C1 segment of cervical spinal cord (tissue), 14 donors: ENCODE data around the gene LRRK2.
"Not testable (repeated sequence)": the region's sequence is repeated elsewhere in the genome, so short reads cannot be mapped to it uniquely, and the experiment has no call there.

Source experiments
- DNase-seq, 14 donors: peaks; one replicate each; lab custom pipeline; 2025; lab: John Stamatoyannopoulos, UW

Gene LRRK2

DNA sequence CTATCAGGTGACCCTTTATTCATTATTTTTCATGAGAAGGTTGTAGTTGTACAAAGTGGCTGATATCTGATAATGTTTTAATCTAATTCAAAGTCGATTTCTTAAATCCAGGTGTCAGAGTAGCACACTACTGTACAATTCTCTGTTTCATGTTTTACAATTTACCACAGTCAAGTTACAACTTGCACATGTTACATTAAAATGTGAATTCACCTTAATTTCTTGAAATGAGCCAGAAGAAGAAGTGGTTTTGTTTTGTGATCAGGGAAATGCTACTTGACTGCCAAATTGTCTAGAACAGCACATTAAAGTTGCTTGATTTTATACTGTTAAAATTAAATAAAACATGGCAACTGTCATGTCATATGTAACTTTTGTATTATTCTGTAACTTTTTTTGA lies 23.2 kb downstream of the LRRK2 start:
- DNase-seq = no peak

DNA sequence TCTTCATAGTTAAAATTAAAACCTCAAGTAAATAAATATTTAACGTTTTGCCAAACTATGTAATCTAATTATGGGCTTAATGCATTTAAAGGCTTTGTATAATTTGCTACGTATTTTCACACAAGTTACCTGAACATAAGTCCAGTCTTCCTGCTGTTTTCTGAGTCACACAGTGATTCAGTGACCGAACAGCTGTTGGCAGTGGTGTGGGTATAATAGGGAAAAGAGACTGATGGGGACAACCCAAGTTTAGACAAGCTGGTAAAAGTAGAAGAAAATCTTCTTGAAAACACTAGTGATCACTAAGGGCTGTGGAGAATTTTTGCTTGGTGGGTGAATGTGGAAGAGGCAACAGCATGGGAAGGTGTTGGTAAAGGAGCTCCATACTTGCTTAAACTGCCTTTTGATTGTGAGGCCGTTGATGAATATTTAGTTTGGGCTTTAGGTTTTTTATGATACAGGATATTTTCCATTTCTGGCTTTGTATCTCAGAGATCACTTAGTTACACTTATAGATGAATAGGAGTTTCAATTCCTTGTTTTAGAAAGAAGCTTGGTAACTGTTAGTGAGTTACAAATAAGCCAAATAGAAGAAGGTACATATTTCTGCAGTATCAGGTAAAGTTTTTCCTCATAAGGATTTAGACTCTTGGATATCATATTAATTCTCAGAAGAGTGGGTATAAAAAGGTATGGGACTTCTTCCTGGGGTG lies 23.9 kb downstream of the LRRK2 start:
- no peak for DNase-seq

DNA sequence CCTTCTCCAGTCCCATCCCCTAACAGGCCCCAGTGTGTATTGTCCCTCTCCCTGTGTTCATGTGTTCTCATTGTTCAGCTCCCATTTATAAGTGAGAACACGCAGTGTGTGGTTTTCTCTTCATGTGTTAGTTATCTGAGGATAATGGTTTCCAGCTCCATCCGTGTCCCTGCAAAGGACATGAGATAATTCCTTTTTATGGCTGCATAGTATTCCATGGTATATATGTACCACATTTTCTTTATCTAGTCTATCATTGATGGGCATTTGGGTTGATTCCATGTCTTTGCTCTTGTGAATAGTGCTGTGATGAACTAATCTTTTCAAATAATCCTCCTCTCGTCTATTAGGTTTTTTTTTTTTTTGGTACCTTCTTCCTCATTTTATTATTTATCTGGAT lies 25.9 kb downstream of the LRRK2 start:
- DNase-seq = not testable (repeated sequence)

DNA sequence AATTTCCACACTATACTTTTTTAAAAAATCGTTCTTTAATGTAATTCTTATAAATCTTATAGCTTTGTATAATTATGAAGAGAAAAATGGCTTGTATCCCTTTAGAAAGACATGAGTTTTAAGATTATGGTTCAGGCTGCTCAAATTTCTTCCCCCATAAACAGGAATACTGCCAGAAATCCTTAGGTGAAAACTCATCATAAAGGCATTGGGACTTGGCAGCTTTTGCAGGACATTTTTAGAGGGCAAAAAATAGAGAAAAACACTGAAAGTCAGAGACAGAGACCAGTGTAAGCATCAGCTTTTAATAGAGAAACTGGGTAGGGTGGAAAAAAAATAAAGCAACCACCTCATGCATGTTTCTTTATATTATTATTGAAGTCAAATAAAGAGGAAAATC lies 29.1 kb downstream of the LRRK2 start:
- no peak for DNase-seq

DNA sequence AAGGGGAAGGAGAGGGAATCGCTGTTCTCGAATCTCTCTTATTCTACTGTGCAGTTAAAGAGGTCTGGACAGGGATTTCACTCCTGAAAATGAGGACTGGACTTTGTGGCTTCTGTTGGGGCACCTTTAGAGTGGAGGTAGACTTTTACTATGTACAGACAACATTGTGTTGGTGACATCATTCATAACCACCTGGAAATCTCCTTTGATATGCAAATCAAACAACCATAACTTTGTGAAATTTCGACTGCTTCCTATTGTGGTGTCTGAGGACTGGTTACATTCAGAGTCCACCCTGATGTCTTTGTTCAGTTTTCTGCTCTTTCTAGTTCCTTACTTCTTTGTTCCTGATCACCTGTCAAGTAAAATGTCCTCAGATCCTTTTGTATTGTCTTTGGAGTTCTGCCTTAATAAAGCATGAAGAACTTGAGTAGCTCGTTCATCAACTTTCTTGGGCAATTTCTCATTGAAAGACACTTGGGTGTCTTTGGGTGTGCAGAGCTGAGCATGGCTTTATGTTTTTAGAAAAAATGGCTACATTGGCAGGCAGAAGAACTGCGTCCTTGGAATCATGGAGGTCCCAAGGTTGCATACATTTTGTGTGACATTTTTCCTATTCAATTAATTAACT lies 29.8 kb downstream of the LRRK2 start:
- no peak for DNase-seq

DNA sequence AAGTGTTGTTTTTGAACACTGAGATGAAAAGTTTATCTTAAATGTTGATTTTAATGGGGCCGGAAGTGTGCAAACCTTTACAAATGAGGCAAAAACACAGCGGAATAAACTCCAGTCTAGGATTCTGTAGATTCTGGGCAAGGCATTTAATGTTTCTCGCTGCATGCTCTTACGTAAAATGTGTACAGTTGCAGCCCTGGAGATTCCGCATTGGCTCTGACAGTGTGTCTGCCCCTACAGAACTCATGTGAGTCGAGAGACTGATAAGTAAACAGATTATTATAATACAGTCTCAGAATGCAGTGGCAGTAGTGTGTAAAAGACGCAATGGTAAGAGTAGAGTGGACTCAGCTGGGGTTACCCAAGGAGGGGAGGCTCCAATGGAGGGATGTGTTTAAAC lies 33.6 kb downstream of the LRRK2 start:
- no peak for DNase-seq

DNA sequence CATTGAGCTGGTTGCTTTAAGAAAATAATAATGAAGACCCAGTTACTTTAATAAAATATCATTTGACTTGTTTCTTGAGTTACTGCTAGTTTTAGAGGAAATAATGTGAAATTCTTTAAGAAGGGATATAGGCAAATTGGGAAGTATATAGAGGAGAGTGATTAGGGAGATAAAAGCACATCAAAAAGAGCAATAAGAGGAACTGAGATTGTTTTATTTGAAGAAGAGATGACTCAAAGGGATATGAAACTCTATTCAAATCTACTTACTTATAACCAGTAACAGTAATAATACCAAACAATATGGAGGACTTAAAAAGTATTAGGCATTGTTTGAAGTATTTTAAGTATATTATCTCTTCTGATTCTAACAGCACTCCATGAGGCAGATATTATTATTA lies 37.1 kb downstream of the LRRK2 start:
- no peak for DNase-seq

DNA sequence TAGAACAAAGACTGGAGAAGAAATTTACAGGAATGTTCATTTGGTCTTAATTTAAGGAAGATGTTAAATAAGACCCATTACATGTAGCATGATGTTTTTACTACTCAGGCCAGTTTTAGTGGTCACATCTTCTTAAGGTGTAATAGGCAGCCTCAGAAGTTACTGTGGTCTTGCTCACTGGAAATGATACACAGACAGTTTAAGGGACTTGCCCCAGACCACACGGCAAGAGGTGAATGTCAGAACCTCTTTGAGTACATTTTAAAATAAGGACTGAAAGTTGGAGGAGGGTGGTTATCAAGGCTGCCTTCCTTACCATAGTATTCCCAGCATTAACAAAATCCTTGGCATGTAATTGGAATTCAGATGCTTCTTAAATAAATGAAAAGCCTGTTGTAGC lies 37.9 kb downstream of the LRRK2 start:
- DNase-seq = no peak

DNA sequence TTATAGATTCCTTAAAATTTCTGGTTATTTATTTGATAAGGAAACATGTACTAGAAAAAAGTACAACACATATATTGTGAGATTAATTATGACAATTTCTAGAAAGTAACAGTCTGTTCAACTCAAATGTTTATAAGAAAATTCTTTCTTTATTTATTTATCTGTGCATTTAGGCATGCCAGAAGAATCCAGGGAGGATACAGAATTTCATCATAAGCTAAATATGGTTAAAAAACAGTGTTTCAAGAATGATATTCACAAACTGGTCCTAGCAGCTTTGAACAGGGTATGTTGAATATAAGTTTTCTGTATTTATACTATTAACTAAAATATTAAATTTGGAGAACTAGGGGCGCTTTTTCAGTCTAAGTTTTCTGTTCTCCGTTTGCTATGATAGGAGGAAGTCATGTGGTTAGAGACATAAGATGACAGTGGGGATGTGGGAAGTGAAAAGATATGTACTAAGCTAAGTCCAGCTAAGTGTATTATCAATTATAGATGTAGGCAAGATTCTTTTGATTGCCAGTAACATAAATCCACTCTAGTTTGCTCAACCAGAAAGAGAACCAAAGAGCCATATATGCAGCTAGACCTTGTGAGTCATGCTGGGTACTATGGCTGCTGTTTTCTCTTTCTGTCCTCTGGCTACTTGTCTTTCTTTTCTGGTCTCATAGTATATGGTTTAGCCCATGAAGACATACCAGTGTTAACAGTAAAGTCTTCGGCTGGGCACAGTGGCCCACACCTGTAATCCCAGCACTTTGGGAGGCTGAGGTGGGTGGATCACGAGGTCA lies 39.0 kb downstream of the LRRK2 start:
- no peak for DNase-seq

DNA sequence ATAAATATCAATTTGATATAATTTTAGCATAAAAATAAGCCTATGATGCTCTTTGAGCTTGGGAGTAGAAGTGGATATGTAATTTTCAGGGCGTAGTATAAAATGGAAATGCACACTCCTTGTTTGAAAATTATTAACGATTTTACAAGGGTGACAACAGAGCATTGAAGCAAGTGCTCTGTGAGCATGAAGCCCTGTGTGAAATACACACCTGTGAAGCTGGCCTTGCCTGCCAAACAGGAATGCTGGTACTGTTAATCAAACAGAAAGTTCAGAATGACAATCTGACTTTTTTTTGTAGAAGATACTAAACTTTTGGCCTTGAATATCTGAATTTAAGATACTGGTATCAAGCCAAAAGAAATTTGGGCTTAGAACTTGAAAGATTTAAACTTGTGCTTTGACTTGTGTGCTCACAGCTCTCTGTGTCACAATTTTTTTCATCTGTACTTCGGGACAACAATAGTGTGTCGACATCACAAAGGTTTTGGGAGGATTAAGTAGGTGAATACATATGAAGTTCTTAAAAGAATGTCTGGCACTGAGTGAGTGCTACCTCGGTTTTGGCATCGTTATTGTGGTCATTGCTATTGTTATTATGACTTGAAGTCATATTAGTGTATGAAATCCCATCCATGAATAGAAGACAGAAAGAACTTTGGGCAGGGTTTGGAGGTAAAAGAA lies 47.3 kb downstream of the LRRK2 start:
- no peak for DNase-seq

DNA sequence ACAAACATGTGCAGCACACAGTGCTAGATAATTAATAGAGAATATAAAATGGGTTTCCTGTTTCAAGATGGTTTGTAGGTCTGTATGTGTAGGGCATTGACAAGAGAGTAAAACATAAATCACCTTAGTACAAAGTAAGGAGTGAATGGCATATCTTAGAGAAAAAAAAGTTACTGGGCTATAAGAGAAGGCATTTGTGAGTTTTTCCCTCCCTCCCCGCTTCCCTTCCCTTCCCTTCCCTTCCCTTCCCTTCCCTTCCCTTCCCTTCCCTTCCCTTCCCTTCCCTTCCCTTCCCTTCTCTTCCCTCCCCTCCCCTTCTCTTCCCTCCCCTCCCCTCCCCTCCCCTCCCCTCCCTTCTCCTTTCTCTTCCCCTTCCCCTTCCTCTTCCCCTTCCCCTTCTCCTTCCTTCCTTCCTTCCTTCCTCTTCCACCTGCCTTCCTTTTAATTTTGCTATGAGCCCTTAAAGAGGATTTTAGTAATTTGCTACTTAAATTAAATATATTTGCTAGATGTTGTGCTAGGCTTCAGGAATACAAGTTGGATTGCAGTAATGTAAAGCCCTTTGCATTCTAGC lies 57.1 kb downstream of the LRRK2 start:
- no peak for DNase-seq

DNA sequence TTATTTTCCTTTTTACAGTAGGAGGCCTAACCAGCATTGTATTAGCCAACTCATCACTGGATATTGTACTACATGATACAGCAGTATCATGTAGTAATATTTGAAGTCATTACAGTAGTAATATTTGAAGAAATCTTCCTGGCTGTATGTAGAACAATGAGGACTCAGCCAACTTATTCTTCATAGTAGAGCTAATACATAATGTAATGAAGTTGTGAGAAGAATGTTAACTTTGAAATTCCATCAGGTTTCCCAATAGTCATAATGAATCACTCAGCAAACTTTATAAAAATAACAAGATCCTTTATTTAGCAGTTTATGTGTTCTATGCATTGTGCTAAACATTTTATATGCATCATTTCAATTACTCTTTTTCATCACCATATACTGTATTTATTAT lies 61.8 kb downstream of the LRRK2 start:
- DNase-seq = no peak

DNA sequence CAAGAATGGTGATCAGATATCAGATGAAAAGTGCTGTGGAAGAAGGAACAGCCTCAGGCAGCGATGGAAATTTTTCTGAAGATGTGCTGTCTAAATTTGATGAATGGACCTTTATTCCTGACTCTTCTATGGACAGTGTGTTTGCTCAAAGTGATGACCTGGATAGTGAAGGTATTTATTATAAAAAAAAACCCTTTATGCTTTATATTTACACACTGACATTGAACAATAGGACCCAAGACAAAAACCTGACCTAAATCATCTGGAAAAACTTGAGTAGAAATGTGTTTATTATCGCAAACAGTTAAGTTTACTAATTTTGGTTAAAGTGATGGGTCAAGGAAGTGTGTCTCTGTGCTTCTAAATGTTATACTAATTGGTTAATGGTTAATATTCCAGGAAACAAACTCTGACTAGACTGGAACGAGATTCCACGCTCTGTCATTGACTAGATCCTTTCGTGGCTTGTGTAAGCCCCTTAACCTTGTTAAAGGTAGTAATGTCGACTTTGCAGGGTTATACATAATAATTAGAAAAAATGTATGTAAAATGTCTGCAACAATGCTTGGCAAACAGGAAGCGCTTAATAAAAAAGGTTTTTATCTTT lies 62.7 kb downstream of the LRRK2 start:
- DNase-seq = no peak

DNA sequence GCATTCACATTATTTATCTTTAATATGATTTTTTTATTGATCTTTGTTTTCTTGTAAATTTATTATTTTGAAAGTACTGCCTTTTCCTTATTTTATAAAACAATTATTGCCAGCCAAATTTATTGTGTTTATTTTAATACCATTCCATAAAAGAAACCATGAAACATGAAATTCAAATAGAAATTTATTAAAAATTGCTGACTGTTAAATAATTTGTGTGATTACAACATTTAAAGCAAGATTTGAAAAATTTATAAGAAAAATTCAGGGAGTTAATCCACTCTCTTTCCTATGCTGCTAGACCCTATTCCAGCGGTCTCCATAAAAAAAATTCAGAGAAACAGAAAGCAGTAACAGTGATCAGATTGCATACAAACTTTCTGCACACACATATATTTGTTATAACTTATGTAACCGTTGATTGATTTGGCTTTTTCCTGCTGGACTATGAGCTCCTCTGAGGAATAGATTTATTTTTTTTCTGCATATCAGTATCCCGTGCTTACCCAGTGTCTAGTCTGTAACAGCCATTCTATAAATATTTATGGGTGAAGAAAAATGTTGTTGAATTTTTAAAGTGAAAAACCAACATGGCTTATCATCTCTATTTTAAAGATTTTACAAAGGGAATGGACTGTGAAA lies 68.1 kb downstream of the LRRK2 start:
- no peak for DNase-seq

DNA sequence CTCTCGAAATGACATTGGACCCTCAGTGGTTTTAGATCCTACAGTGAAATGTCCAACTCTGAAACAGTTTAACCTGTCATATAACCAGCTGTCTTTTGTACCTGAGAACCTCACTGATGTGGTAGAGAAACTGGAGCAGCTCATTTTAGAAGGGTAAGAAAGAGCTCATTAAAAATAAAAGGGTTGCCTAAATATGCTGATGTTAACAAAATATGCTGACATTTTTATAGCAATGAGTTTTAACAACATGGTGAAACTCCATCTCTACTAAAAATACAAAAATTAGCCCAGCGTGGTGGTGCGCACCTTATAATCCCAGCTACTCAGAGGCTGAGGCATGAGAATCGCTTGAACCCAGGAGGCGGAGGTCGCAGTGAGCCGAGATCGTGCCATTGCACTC lies 73.5 kb downstream of the LRRK2 start:
- no peak for DNase-seq

DNA sequence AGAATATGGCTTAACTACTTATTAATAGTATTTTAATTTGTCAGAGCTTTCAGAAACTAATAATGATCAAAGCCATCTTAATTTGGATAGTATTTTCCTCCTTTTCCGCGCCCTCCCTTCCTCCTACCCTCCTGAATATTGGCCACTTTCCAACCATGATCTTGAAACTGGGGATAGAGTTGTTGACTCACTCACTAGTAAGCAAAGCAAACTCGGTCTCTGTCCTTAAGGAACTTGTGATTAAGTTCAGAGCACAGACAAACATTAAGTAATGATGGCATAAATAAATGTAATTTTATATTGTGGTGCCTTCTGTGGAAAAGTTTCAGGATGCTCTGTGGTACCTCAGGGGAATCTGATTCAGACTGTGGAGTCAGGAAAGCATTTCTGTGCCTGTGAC lies 75.7 kb downstream of the LRRK2 start:
- DNase-seq = no peak

DNA sequence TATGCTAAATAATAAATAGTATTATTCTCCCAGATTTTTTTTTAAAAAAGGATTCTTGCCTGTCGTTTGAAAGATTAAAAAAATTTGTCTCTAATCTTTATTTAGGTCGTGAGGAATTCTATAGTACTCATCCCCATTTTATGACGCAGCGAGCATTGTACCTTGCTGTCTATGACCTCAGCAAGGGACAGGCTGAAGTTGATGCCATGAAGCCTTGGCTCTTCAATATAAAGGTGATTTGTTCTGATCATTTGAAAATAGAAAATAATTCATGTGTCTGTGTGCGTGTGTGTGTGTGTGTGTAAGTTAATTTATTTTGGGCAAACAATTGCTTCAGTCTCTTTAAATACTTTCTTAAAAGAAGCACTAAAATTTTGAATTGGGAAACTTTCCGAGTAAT lies 84.2 kb downstream of the LRRK2 start:
- DNase-seq = no peak

DNA sequence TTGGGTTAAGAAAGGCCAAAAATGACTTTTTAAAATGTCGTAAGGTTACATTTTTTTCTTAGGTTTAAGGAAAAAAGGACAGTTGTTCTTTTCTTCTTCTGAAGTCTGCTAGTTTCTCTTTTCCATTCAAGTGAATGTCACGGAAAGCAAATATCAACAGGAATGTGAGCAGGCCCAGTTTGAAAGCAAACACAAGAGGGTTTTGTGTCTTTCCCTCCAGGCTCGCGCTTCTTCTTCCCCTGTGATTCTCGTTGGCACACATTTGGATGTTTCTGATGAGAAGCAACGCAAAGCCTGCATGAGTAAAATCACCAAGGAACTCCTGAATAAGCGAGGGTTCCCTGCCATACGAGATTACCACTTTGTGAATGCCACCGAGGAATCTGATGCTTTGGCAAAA lies 85.4 kb downstream of the LRRK2 start:
- DNase-seq = peak in 2 of 14 donors; percentile 1 to 2

DNA sequence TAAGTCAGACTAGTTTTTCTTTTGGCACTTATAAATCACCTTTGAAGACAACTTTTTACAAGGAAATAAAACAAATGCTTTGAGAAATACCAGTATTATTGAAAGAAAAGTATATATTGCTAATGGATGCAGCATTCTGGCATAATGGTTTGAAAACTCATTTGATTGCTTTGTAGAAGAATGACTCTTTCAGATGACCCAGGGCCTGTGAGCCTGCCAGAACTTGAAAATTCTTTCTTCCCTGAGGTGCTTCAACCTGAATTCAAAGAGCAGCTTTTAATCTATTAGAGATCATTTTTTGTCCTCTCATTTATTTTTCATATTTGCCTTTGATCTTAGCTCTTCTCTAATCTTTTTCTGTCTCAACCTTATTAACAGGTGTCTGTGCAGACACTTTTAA lies 87.4 kb downstream of the LRRK2 start:
- DNase-seq = no peak

DNA sequence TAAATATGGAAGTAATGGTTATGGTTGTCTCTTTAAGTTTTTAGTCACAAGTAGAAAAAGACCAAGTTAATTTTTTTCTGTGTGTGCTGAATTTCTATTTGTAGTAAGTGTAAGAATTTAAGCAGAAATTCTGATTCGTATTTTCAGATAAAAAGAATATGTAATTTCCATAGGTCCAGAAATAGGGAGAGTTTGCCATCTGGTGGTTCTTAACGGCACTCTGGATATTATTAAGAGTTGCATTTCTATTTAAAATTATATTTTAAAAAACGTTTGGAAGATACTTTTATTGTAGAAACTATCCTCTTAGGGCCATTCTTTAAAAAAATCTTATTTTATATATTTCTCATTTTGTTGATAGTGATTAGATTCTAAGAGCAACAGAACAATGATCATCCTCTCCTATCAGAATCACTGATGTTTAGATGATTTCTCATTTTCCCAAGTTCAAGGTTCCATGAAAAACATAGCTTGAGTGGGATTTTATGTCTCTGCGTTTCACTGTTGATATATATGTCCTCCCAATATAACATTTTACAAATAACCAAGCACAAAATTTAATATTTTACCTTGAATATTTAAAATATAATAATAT lies 88.3 kb downstream of the LRRK2 start:
- no peak for DNase-seq

DNA sequence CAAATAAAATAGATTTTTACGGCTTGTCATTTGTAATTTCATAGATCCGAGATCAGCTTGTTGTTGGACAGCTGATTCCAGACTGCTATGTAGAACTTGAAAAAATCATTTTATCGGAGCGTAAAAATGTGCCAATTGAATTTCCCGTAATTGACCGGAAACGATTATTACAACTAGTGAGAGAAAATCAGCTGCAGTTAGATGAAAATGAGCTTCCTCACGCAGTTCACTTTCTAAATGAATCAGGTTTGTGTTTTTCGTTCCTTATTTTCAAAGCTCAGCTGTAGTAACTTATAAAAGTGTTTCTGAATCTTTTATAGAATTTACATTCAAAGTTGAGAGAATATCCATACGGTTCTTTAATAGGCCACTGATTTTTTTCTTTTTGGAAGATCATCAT lies 89.1 kb downstream of the LRRK2 start:
- DNase-seq = no peak
